ENCODE results near the gene HAPLN3. TPM values are rescaled to one million over a fixed set of nuclear protein-coding genes. Genes with fewer than 3 reads are reported as not detected.

The HAPLN3 gene
- polyA plus RNA-seq, 1 donor (not counting 4 experiments of a cell fraction or from before 2014, with no cell fraction given) = 1.4 TPM

DNA sequence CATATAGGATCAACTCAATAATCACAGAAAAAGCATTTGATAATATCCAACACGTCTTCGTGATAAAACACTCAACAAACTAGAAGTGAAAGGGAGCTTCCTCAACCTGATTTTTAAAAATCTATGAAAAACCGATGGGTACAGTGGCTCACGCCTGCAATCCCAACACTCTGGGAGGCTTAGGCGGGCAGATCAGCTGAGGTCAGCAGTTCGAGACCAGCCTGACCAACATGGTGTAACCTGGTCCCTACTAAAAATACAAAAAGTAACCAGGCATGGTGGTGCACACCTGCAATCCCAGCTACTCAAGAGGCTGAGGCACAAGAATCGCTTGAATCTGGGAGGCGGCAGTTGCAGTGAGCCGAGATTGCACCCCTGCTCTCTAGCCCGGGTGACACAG lies 20.0 kb upstream of the HAPLN3 start:
- Histone ChIP-seq H3K79me2 (ENCODE audit: control insufficient read depth, insufficient read depth, low read length) (no peaks in the 10 kb centered on the region), H3K4me3 (ENCODE audit: control insufficient read depth in 2 of 3, extremely low read depth in 1 of 3, insufficient read depth in 2 of 3, low read depth in 1 of 3, low read length in 3 of 3) (no peak overlapping the region), H3K27me3 (ENCODE audit: control insufficient read depth, extremely low read depth, insufficient read depth, low read length) (no peaks in the 10 kb centered on the region), H3K9ac (ENCODE audit: control insufficient read depth, extremely low read depth, insufficient read depth, low read length) (no peak overlapping the region), H3K36me3 (ENCODE audit: control insufficient read depth in 2 of 2, extremely low read depth in 1 of 2, insufficient read depth in 2 of 2, low read length in 2 of 2) (no peaks in the 10 kb centered on the region), H3K4me1 (ENCODE audit: control insufficient read depth, extremely low read depth, insufficient read depth, low read length) (peaks cover 34% of the 10 kb centered on the region), H3K27ac (ENCODE audit: control insufficient read depth, insufficient read depth, low read length) (no peak overlapping the region), H2AFZ (ENCODE audit: control insufficient read depth, low read length) (no peak overlapping the region), H4K20me1 (ENCODE audit: control insufficient read depth, extremely low read depth, insufficient read depth, low read length) (no peaks in the 10 kb centered on the region), H3K4me2 (ENCODE audit: control insufficient read depth, extremely low read depth, insufficient read depth, low read depth, low read length) (no peak overlapping the region), H3K9me3 (ENCODE audit: control insufficient read depth, low read depth, low read length) (no peaks in the 10 kb centered on the region), H3K9me1 (ENCODE audit: control insufficient read depth, extremely low read depth, insufficient read depth, low read length) (no peaks in the 10 kb centered on the region)
- DNase-seq (ENCODE audit: low read depth, low spot score) (no peak), FAIRE-seq (no peak)
- dilution Hi-C loops (cut with MboI; ENCODE audit: extremely low pct_ligation_motif_present, low sequenced_read_pairs) = no loop called here
- TF ChIP-seq, protein P1, sequence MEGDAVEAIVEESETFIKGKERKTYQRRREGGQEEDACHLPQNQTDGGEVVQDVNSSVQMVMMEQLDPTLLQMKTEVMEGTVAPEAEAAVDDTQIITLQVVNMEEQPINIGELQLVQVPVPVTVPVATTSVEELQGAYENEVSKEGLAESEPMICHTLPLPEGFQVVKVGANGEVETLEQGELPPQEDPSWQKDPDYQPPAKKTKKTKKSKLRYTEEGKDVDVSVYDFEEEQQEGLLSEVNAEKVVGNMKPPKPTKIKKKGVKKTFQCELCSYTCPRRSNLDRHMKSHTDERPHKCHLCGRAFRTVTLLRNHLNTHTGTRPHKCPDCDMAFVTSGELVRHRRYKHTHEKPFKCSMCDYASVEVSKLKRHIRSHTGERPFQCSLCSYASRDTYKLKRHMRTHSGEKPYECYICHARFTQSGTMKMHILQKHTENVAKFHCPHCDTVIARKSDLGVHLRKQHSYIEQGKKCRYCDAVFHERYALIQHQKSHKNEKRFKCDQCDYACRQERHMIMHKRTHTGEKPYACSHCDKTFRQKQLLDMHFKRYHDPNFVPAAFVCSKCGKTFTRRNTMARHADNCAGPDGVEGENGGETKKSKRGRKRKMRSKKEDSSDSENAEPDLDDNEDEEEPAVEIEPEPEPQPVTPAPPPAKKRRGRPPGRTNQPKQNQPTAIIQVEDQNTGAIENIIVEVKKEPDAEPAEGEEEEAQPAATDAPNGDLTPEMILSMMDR (optimal IDR thresholded peaks at IDR 0.05 in 1 of 3, IDR thresholded peaks at IDR 0.05 in 1 of 3, conservative IDR thresholded peaks at IDR 0.05 in 1 of 3; ENCODE audit: extremely low read depth in 1 of 3, insufficient read depth in 2 of 3, low read length in 3 of 3) = no peak
- no peak for TF ChIP-seq EZH2 (IDR thresholded peaks at IDR 0.05; ENCODE audit: low read length)

DNA sequence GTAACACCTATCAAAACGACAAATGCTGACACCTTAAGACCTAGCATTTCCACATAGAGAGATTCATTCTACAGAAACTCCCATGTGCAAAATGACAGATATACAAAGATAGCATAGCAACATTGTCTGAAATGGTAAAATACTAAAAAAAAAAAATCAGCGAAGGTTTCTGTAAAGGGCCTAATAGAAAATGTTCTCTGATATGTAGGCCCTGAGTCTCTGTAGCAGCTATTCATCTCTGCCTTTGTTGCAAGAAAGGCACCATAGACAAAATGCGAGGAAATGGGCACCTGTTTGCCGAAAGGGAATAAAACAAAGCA lies 18.5 kb upstream of the HAPLN3 start:
- peak overlapping the region; percentile 89 for H3K4me2 ChIP-seq (ENCODE audit: control insufficient read depth, extremely low read depth, insufficient read depth, low read depth, low read length)
- DNase-seq (ENCODE audit: low read depth, low spot score) (no peak), FAIRE-seq (peak; percentile 34)
- H3K4me1 ChIP-seq (ENCODE audit: control insufficient read depth, extremely low read depth, insufficient read depth, low read length) = peaks cover 26% of the 10 kb centered on the region
- H3K9ac ChIP-seq (ENCODE audit: control insufficient read depth, extremely low read depth, insufficient read depth, low read length) = peak overlapping the region; percentile 75
- no peaks in the 10 kb centered on the region for H4K20me1 ChIP-seq (ENCODE audit: control insufficient read depth, extremely low read depth, insufficient read depth, low read length)
- no peak overlapping the region for H2AFZ ChIP-seq (ENCODE audit: control insufficient read depth, low read length)
- no peaks in the 10 kb centered on the region for H3K79me2 ChIP-seq (ENCODE audit: control insufficient read depth, insufficient read depth, low read length)
- peaks cover 4 to 6% of the 10 kb centered on the region in 2 experiments for H3K36me3 ChIP-seq (ENCODE audit: control insufficient read depth in 2 of 2, extremely low read depth in 1 of 2, insufficient read depth in 2 of 2, low read length in 2 of 2)
- H3K9me1 ChIP-seq (ENCODE audit: control insufficient read depth, extremely low read depth, insufficient read depth, low read length) = no peaks in the 10 kb centered on the region
- dilution Hi-C loops (cut with MboI; ENCODE audit: extremely low pct_ligation_motif_present, low sequenced_read_pairs) = no loop called here
- peak overlapping the region in 1 of 3 experiments; percentile 72 for H3K4me3 ChIP-seq (ENCODE audit: control insufficient read depth in 2 of 3, extremely low read depth in 1 of 3, insufficient read depth in 2 of 3, low read depth in 1 of 3, low read length in 3 of 3)
- H3K27ac ChIP-seq (ENCODE audit: control insufficient read depth, insufficient read depth, low read length) = peak overlapping the region; percentile 82
- no peaks in the 10 kb centered on the region for H3K27me3 ChIP-seq (ENCODE audit: control insufficient read depth, extremely low read depth, insufficient read depth, low read length)
- no peaks in the 10 kb centered on the region for H3K9me3 ChIP-seq (ENCODE audit: control insufficient read depth, low read depth, low read length)
- TF ChIP-seq EZH2 (IDR thresholded peaks at IDR 0.05; ENCODE audit: low read length) = no peak
- TF ChIP-seq, protein P1 (optimal IDR thresholded peaks at IDR 0.05 in 1 of 3, IDR thresholded peaks at IDR 0.05 in 1 of 3, conservative IDR thresholded peaks at IDR 0.05 in 1 of 3; ENCODE audit: extremely low read depth in 1 of 3, insufficient read depth in 2 of 3, low read length in 3 of 3) = no peak
